ES-I3 (cell line): ENCODE measurements around the gene LILRB5.
"Not testable (repeated sequence)": the region's sequence is repeated elsewhere in the genome, so short reads cannot be mapped to it uniquely, and the experiment has no call there.

Experiments
- H3K36me3 ChIP-seq: 2 replicates; pipeline ENCODE4 v1.6.1; 2013; ENCODE audit warnings: mild to moderate bottlenecking, low read length, control low read depth, moderate library complexity; ENCODE audit not compliant: insufficient read depth
- H3K4me1 ChIP-seq: 2 replicates; pipeline ENCODE4 v1.6.1; 2013; ENCODE audit warnings: mild to moderate bottlenecking, control low read depth, low read length; ENCODE audit not compliant: insufficient read depth
- H3K9ac ChIP-seq: 2 replicates; pipeline ENCODE4 v1.6.1; 2013; ENCODE audit warnings: low read depth, mild to moderate bottlenecking, low read length, moderate library complexity
- H3K9me3 ChIP-seq: 2 replicates; pipeline ENCODE4 v1.6.1; 2013; ENCODE audit warnings: mild to moderate bottlenecking, low read length, moderate library complexity; ENCODE audit not compliant: control insufficient read depth, insufficient read depth

The LILRB5 gene

DNA sequence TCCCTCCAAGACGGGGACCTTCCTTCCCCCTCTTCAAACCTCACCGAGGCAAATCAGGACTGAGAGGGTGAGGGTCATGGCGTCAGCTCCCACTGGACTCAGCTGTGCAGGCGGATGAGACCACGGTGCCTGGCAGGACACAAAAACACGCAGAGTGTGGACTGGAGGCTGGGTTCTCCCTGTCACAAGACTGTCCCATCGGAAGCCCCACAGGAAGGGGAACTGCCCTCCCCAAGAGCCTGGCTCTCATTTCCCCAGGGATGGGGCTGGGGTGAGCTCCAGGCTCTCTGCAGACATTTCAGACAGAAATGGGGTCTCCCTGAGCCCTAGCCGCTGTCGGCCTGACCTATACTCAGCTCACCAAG is at the start of gene LILRB5:
Gene LILRB5, minus strand, starts transcription at position 158 of the 365 bp plus-strand sequence. Its CDS starts 80 bp downstream, at position 78.
- Histone ChIP-seq H3K36me3 (no peaks in the 10 kb centered on the region), H3K4me1 (peaks cover 11% of the 10 kb centered on the region; the same call in 1 of the 2 replicates), H3K9ac (no peak within 1 kb of the TSS), H3K9me3 (no peaks in the 10 kb centered on the region)

DNA sequence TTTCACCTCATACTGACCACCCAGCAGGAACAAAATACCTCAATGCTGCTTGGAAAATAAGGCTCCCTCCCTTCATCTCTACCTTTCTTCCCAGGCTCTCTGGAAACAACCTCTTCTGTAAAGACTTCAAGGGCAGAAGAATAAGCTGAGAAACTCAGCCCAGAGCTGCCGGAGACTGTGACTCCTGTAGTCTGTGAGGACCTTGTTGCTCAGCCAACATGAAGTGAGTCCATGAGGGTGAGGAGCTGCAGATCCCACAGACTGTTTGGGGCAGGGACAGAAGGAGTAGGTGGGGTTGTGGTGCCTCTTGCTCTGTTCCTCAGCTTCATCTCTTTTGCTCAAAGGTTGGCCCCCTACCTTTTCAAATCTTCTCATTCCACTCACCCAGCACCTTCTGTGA is 48.1 kb upstream of the LILRB5 start:
- no peaks in the 10 kb centered on the region for H3K36me3 ChIP-seq
- H3K9me3 ChIP-seq = no peaks in the 10 kb centered on the region
- no peak overlapping the region for H3K9ac ChIP-seq
- H3K4me1 ChIP-seq = no peaks in the 10 kb centered on the region

GRCh38 chr19:54302257-54302656 is 45.2 kb upstream of the LILRB5 start:
- H3K4me1 ChIP-seq = no peaks in the 10 kb centered on the region
- no peaks in the 10 kb centered on the region for H3K9me3 ChIP-seq
- H3K36me3 ChIP-seq = no peaks in the 10 kb centered on the region
- H3K9ac ChIP-seq = no peak overlapping the region

GRCh38 chr19:54299515-54299914 is 42.4 kb upstream of the LILRB5 start:
- Histone ChIP-seq H3K36me3 (no peaks in the 10 kb centered on the region), H3K4me1 (no peaks in the 10 kb centered on the region), H3K9ac (no peak overlapping the region), H3K9me3 (no peaks in the 10 kb centered on the region)

DNA sequence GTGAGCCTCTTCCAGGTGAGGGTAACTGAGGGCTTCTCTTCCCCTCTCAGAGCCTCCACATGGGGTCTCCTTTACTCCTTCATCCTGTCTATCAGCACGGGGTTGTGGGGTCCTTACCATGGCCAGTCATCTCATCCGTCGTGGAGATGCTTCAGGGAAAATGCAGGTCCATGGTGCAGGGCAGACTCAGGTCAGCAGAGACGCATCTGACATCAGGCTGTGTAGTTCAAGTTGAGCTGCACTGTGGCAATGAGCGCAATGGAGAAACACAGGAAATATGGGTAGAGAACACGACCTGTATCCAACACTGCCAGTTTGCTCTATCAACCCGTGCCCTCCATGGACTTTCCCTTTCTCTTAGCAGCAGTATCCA is 42.0 kb upstream of the LILRB5 start:
- Histone ChIP-seq H3K9ac (no peak overlapping the region), H3K36me3 (no peaks in the 10 kb centered on the region), H3K9me3 (no peaks in the 10 kb centered on the region), H3K4me1 (no peaks in the 10 kb centered on the region)

GRCh38 chr19:54298357-54299125 is 41.5 kb upstream of the LILRB5 start:
- Histone ChIP-seq H3K9ac (no peak overlapping the region), H3K4me1 (no peaks in the 10 kb centered on the region), H3K9me3 (0 out of 2 replicates have a peak, but pooled peaks cover 3% of the 10 kb centered on the region), H3K36me3 (no peaks in the 10 kb centered on the region)

GRCh38 chr19:54297759-54298305 is 40.8 kb upstream of the LILRB5 start:
- 0 out of 2 replicates have a peak, but pooled peaks cover 3% of the 10 kb centered on the region for H3K9me3 ChIP-seq
- H3K4me1 ChIP-seq = no peaks in the 10 kb centered on the region

GRCh38 chr19:54294539-54294938 is 37.5 kb upstream of the LILRB5 start:
- Histone ChIP-seq H3K9me3 (0 out of 2 replicates have a peak, but pooled peaks cover 3% of the 10 kb centered on the region), H3K4me1 (no peaks in the 10 kb centered on the region), H3K36me3 (no peaks in the 10 kb centered on the region), H3K9ac (no peak overlapping the region)

More at GRCh38 chr19:54297759-54298305, 40.8 kb upstream of the LILRB5 start:
- Histone ChIP-seq H3K36me3 (no peaks in the 10 kb centered on the region), H3K9ac (no peak overlapping the region)

DNA sequence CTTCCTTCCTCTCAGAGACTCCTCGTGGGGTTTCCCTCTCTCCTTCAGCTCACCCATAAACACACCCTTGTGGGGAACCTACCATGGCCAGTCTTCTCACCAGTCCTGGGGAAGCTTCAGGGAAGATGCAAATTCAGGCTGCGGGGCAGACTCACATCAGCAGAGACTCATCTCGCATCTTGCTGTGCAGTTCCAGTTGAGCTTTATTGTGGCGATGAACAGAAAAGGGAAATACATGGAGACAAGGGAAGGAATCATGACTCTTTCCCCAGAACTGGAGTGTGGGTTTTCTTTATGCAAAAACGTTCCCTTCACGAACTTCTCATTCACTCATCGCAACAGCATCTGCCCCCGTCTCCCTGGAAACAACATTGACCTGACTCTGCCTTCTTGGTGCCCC is 32.1 kb upstream of the LILRB5 start:
- not testable (repeated sequence) for H3K9ac ChIP-seq, H3K4me1 ChIP-seq, H3K9me3 ChIP-seq, H3K36me3 ChIP-seq

DNA sequence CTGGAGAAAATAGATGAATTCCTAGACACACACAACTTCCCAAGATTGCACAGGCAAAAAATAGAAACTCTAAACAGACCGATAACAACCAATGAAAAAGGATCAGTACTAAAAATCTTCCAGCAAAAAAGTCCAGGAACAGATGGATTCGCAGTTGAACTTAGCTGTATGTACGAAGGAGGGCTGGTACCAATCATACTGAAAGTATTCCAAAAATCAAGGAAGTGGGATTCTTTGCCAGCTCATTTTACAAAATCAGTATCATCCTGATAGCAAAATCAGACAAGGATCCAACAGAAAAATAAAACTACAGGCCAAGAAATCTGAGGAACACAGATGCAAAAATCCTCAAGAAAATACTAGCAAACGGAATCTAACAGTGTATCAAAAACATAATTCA is 30.4 kb upstream of the LILRB5 start:
- Histone ChIP-seq H3K9me3 (no peaks in the 10 kb centered on the region), H3K9ac (no peak overlapping the region), H3K36me3 (no peaks in the 10 kb centered on the region), H3K4me1 (no peaks in the 10 kb centered on the region)

GRCh38 chr19:54286283-54286682 is 29.2 kb upstream of the LILRB5 start:
- not testable (repeated sequence) for H3K9me3 ChIP-seq, H3K36me3 ChIP-seq, H3K9ac ChIP-seq, H3K4me1 ChIP-seq

DNA sequence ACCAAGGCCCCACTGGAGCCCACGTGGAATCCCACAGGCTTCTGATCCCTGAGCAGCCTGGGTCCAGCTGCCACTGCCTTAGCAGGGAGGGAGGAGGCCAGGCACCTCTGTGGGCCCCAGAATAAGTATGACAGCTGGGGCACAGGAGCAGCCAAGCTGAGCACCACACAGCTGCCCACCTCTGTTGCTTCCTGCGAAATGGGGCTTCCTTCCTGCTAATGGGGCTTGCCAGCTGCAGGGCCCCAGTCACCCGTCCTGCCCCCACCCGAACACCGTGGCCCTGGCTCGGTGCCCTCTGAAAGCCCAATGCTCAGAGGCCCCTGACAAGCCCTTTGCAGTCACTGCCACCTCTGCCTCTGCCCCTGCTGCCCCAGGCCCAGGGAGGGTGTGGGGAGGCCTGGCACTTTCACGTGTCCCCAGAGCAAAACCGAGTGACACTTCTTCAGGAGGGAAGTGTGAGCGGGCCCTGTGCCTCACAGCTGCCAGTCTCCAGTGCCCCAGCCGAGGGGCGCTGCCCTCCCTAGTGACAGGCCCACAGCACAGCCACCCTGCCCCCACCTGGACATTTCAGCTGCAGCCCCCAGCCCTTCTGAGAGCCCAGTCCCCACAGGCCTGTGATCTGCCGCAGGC is 28.5 kb upstream of the LILRB5 start:
- H3K4me1 ChIP-seq, H3K9ac ChIP-seq, H3K9me3 ChIP-seq, H3K36me3 ChIP-seq: not testable (repeated sequence)

- Histone ChIP-seq H3K9me3 (no peaks in the 10 kb centered on the region), H3K4me1 (no peaks in the 10 kb centered on the region), H3K36me3 (no peaks in the 10 kb centered on the region), H3K9ac (no peak overlapping the region)
Measured at GRCh38 chr19:54282686-54283470, 25.8 kb upstream of the LILRB5 start.

DNA sequence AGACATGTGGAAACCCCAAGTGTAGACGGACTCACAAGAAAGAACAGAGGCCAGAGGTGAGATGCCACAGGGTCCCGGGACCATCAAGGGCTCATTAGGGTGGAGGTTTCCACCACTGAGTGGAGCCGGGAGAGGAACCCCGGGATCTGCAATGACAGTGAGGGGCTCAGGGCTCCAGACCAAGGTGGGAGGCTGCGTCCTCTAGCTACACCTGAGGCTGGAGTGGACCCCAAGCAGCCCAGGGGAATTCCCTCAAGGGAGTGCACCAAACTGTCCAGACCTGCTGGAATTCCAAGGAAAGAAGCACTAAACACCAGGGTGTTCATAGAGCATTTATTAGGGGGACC is 24.6 kb upstream of the LILRB5 start:
- H3K9me3 ChIP-seq, H3K36me3 ChIP-seq, H3K4me1 ChIP-seq, H3K9ac ChIP-seq: not testable (repeated sequence)
